Endothelial cell of umbilical vein (primary cell): Measurements from ENCODE around the gene JAGN1. TPM values are rescaled to one million over a fixed set of nuclear protein-coding genes. Genes with fewer than 3 reads are reported as not detected.

Source experiments
- BruUV-seq: library from RNA; stranded (reverse); fragments of 400-500 nt; replicated peaks from 2 replicates; lab custom pipeline; 2021; lab: Mats Ljungman, UMichigan
- CTCF ChIA-PET: fragments of 300-600, 350-600 bp; sonication (Branson Sonifier 250); formaldehyde crosslinking; loops from one replicate; lab custom pipeline; 2021; ENCODE audit warnings: antibody characterized with exemption, inconsistent platforms; lab: Charles Lee
- POLR2A ChIA-PET: fragments of 300-600, 350-600 bp; sonication (Branson Sonifier 250); formaldehyde crosslinking; loops from one replicate; lab custom pipeline; 2021; ENCODE audit warnings: antibody characterized with exemption, inconsistent platforms; lab: Charles Lee
- DNase-seq: peaks from one replicate; pipeline ENCODE4 v3.0.0-alpha.2; 2011; ENCODE audit warnings: low read depth, low spot score
- FAIRE-seq: peaks from 2 replicates; lab custom pipeline; 2011; peaks lifted over from hg19 to GRCh38; lab: Jason Lieb, UNC
- H2AFZ ChIP-seq: 2 replicates; pipeline ENCODE4 v1.6.0; 2012; ENCODE audit warnings: low read depth, low read length, control low read depth, inconsistent platforms
- H3K27ac ChIP-seq: 2 replicates; pipeline ENCODE4 v1.5.1; 2011; ENCODE audit warnings: low read depth, mild to moderate bottlenecking, control low read depth, low read length, moderate library complexity; ENCODE audit not compliant: insufficient read depth
- H3K27me3 ChIP-seq, 2 experiments: 2 replicates each; pipeline versions ENCODE4 v1.6.0 to v1.6.1; 2011; ENCODE audit warnings: low read length in 2 of 2, mixed read lengths in 1 of 2; ENCODE audit not compliant: control insufficient read depth in 2 of 2, insufficient read depth in 2 of 2
- H3K36me3 ChIP-seq, 2 experiments: 2 replicates in 1 of 2; 3 replicates in 1 of 2; pipeline ENCODE4 v1.5.1; 2011; ENCODE audit warnings: low read length in 2 of 2, mild to moderate bottlenecking in 1 of 2, moderate library complexity in 1 of 2; ENCODE audit not compliant: control insufficient read depth in 2 of 2, insufficient read depth in 2 of 2; ENCODE audit errors: extremely low read depth in 1 of 2
- H3K4me1 ChIP-seq: 3 replicates; pipeline ENCODE4 v1.5.1; 2011; ENCODE audit warnings: mild to moderate bottlenecking, low read length; ENCODE audit not compliant: control insufficient read depth, insufficient read depth; ENCODE audit errors: extremely low read depth
- H3K4me2 ChIP-seq: 2 replicates; pipeline ENCODE4 v1.6.1; 2011; ENCODE audit warnings: low read length, control low read depth, mixed read lengths; ENCODE audit not compliant: insufficient read depth
- H3K4me3 ChIP-seq, 3 experiments: fragments of 200-600 bp in 1 of 3; sonication (generic), shearing (Covaris generic) in 1 of 3; replicated peaks in 1 of 3; 2 replicates each; pipeline ENCODE4 v1.5.1; 2011 to 2016; ENCODE audit warnings: control low read depth in 3 of 3, low read length in 3 of 3, mild to moderate bottlenecking in 2 of 3, inconsistent platforms in 1 of 3, low read depth in 1 of 3, moderate library complexity in 1 of 3; ENCODE audit not compliant: insufficient read depth in 1 of 3
- H3K79me2 ChIP-seq: 2 replicates; pipeline ENCODE4 v1.6.0; 2012; ENCODE audit warnings: low read length, inconsistent platforms; ENCODE audit not compliant: control insufficient read depth, insufficient read depth
- H3K9ac ChIP-seq: replicated peaks from 2 replicates; pipeline ENCODE3; 2011; ENCODE audit warnings: low read length, control low read depth; ENCODE audit not compliant: insufficient read depth; ENCODE audit errors: extremely low read depth
- H3K9me1 ChIP-seq: replicated peaks from 3 replicates; pipeline ENCODE4 v1.6.0; 2011; ENCODE audit warnings: mild to moderate bottlenecking, low read length; ENCODE audit not compliant: control insufficient read depth, insufficient read depth; ENCODE audit errors: extremely low read depth
- H3K9me3 ChIP-seq: replicated peaks from 2 replicates; pipeline ENCODE4 v1.5.1; 2012; ENCODE audit warnings: low read length, inconsistent platforms; ENCODE audit not compliant: control insufficient read depth, insufficient read depth
- H4K20me1 ChIP-seq: replicated peaks from 2 replicates; pipeline ENCODE3; 2011; ENCODE audit warnings: mild to moderate bottlenecking, low read length; ENCODE audit not compliant: control insufficient read depth, insufficient read depth; ENCODE audit errors: extremely low read depth
- EZH2 ChIP-seq: IDR thresholded peaks from 2 replicates; pipeline ENCODE4 v1.6.1; 2012; ENCODE audit warnings: borderline replicate concordance, low read depth, mild to moderate bottlenecking, moderate library complexity, low read length, inconsistent platforms; ENCODE audit not compliant: severe bottlenecking
- FOS ChIP-seq: IDR thresholded peaks from 2 replicates; pipeline ENCODE4 v1.6.1; 2011; ENCODE audit warnings: mild to moderate bottlenecking, low read length, moderate library complexity, borderline replicate concordance; ENCODE audit not compliant: insufficient read depth
- GATA2 ChIP-seq: IDR thresholded peaks from 2 replicates; pipeline ENCODE4 v1.7.0; 2011; ENCODE audit warnings: low read depth, mild to moderate bottlenecking, moderate library complexity, mixed read lengths, low read length; ENCODE audit not compliant: insufficient read length, insufficient read depth
- JUN ChIP-seq: IDR thresholded peaks from 2 replicates; pipeline ENCODE4 v1.6.1; 2011; ENCODE audit warnings: borderline replicate concordance, low read depth; ENCODE audit not compliant: insufficient read length, insufficient read depth
- MYC ChIP-seq: IDR thresholded peaks from one replicate; pipeline ENCODE4 v1.6.1; 2011; ENCODE audit warnings: mild to moderate bottlenecking, low read depth, low read length
- POLR2A ChIP-seq: IDR thresholded peaks from 2 replicates; pipeline ENCODE4 v1.6.1; 2012; ENCODE audit warnings: low read depth, mild to moderate bottlenecking, control low read depth, low read length
- POLR2AphosphoS5 ChIP-seq: IDR thresholded peaks from 2 replicates; pipeline ENCODE4 v1.6.1; 2012; ENCODE audit warnings: low read depth, mild to moderate bottlenecking, control low read depth, low read length, moderate library complexity; ENCODE audit not compliant: insufficient read depth
- dilution Hi-C: fragments of 300-500 bp; cut with MboI; formaldehyde crosslinking; loops from one replicate; pipeline ENCODE4 v1.15.0; 2019; ENCODE audit warnings: low sequenced_read_pairs; ENCODE audit not compliant: extremely low pct_ligation_motif_present
- intact Hi-C: fragments of 100-400 bp; cut with micrococcal nuclease; formaldehyde crosslinking; loops from one replicate; pipeline ENCODE4 v1.10.0; 2022
- polyA plus RNA-seq, 4 experiments: library from polyadenylated mRNA; depleted of rRNA in 3 of 4; stranded (reverse) in 3 of 4; unstranded in 1 of 4; fragments of >200 nt; gene quantifications; 2 replicates each; pipeline versions ENCODE4 v1.2.1 to v1.2.3, GENCODE V29; 2011 to 2012; ENCODE audit warnings: missing spikeins in 1 of 4
- total RNA-seq: library from RNA; stranded (reverse); gene quantifications from 2 replicates; pipeline ENCODE4 v1.2.3, GENCODE V29; 2021
- TF ChIP-seq, protein P1 (sequence below), 2 donors: IDR thresholded peaks; 1 replicate in 1 of 2; 2 replicates in 1 of 2; pipeline ENCODE4 v1.5.1; 2011; ENCODE audit warnings: low read length in 2 of 2, mild to moderate bottlenecking in 2 of 2, moderate library complexity in 2 of 2, control low read depth in 1 of 2, inconsistent platforms in 1 of 2, low read depth in 1 of 2; ENCODE audit not compliant: insufficient read depth in 1 of 2; ENCODE audit errors: extremely low read depth in 1 of 2
- TF ChIP-seq, protein P2 (sequence below): IDR thresholded peaks from 2 replicates; pipeline ENCODE4 v1.6.1; 2011; ENCODE audit not compliant: insufficient read depth, insufficient read length

The JAGN1 gene
- total and polyA plus RNA-seq, 2 donors (not counting 3 experiments of a cell fraction or from before 2014, with no cell fraction given) = 29.6 to 46.5 TPM

DNA sequence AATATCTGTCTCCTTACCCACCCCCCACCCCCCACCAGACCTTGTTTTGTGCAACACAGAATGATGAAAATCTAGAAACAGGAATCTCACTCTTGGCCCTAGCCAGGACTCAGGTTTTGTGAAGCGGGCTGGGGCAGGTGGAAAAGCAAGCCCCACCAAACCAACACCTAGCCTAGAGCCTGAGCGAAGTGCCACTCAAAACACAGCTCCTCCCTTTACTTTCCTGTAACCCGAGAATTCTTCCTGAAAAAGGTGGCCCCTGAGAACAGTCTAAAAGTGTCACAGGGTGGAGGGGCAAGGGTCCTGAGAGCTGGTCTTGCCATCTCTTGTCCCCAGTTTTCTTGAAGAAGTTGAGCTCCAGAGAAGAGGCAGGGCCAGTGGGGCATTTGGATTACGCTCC is 29.2 kb upstream of the JAGN1 start:
- POLR2A ChIA-PET = no interaction called here

DNA sequence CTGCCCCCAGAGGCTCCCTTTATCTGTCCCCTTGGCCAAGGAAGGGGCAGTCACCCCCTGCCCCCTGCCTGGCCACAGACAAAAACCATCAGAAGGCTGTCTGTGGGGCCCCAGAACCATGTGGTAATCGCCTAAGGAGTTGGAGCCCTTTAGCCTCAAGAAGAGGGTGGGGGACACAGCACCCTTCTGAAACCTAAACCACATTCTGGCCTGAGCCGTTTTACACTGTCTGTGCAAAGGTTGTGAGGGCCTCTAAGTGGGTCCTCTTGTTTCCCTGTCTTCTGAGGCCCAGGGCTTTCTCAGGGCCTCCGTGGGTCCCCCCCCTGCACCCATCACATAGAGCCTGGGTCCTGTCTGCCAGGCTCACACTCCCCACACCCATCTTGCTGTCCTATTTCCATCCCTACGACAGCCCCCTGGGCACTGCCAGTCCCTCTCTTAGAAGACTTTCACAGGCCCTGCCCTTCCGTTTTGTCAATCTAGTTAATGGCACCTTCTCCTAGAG is 28.7 kb upstream of the JAGN1 start:
- H3K4me2 ChIP-seq = no peak overlapping the region
- dilution Hi-C loops (no loop called here), intact Hi-C loops (loop anchor here (1.0 kb wide), 2 partner anchors 54 to 71 kb away; no protein-coding TSS in a partner anchor)
- no peaks in the 10 kb centered on the region for H4K20me1 ChIP-seq
- no peak overlapping the region for H3K27ac ChIP-seq
- no peak overlapping the region for H2AFZ ChIP-seq
- H3K9me1 ChIP-seq = no peaks in the 10 kb centered on the region
- H3K4me1 ChIP-seq = no peaks in the 10 kb centered on the region
- POLR2A ChIA-PET = no interaction called here
- H3K9ac ChIP-seq = no peak overlapping the region
- DNase-seq = no peak
- no peaks in the 10 kb centered on the region for H3K9me3 ChIP-seq
- CTCF ChIA-PET = interaction anchor here (0.6 to 1.7 kb wide), 2 partner anchors 53 to 139 kb away, joined by 3 to 4 read pairs; no protein-coding TSS in a partner anchor
- FAIRE-seq = no peak
- no peaks in the 10 kb centered on the region for H3K27me3 ChIP-seq
- H3K36me3 ChIP-seq = no peaks in the 10 kb centered on the region
- TF ChIP-seq POLR2A (no peak), EZH2 (no peak), GATA2 (no peak), JUN (no peak), MYC (no peak), FOS (no peak), POLR2AphosphoS5 (no peak)
- TF ChIP-seq, protein P1, sequence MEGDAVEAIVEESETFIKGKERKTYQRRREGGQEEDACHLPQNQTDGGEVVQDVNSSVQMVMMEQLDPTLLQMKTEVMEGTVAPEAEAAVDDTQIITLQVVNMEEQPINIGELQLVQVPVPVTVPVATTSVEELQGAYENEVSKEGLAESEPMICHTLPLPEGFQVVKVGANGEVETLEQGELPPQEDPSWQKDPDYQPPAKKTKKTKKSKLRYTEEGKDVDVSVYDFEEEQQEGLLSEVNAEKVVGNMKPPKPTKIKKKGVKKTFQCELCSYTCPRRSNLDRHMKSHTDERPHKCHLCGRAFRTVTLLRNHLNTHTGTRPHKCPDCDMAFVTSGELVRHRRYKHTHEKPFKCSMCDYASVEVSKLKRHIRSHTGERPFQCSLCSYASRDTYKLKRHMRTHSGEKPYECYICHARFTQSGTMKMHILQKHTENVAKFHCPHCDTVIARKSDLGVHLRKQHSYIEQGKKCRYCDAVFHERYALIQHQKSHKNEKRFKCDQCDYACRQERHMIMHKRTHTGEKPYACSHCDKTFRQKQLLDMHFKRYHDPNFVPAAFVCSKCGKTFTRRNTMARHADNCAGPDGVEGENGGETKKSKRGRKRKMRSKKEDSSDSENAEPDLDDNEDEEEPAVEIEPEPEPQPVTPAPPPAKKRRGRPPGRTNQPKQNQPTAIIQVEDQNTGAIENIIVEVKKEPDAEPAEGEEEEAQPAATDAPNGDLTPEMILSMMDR (IDR thresholded peaks at IDR 0.05; ENCODE audit: extremely low read depth in 1 of 2, insufficient read depth in 1 of 2, low read depth in 1 of 2, low read length in 2 of 2) = no peak
- TF ChIP-seq, protein P2, sequence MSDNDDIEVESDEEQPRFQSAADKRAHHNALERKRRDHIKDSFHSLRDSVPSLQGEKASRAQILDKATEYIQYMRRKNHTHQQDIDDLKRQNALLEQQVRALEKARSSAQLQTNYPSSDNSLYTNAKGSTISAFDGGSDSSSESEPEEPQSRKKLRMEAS = no peak
- no TSS peak for BruUV-seq
- no peaks in the 10 kb centered on the region for H3K79me2 ChIP-seq
- H3K4me3 ChIP-seq = no peak overlapping the region

More for the DNA sequence above, 29.2 kb upstream of the JAGN1 start:
- TF ChIP-seq, protein P1 (IDR thresholded peaks at IDR 0.05; ENCODE audit: extremely low read depth in 1 of 2, insufficient read depth in 1 of 2, low read depth in 1 of 2, low read length in 2 of 2) = no peak
- DNase-seq (no peak), FAIRE-seq (no peak)
- Histone ChIP-seq H3K9me3 (no peaks in the 10 kb centered on the region), H3K79me2 (no peaks in the 10 kb centered on the region), H3K4me3 (no peak overlapping the region), H4K20me1 (no peaks in the 10 kb centered on the region), H3K27me3 (no peaks in the 10 kb centered on the region), H3K9ac (no peak overlapping the region), H2AFZ (no peak overlapping the region), H3K9me1 (no peaks in the 10 kb centered on the region), H3K4me2 (no peak overlapping the region), H3K4me1 (no peaks in the 10 kb centered on the region), H3K27ac (no peak overlapping the region), H3K36me3 (no peaks in the 10 kb centered on the region)
- no TSS peak for BruUV-seq
- CTCF ChIA-PET = interaction anchor here (0.6 to 1.1 kb wide), 2 partner anchors 12 to 140 kb away, joined by 3 read pairs; no protein-coding TSS in a partner anchor
- intact Hi-C loops = no loop called here
- dilution Hi-C loops = no loop called here
